Gastrocnemius medialis (tissue), 4 donors: ENCODE results near the gene RNF220. TPM values are rescaled to one million over a fixed set of nuclear protein-coding genes. Genes with fewer than 3 reads are reported as not detected.

ENCODE experiments used
- ATAC-seq, 2 donors: fragments of 150-250 bp; one replicate each; pipeline ENCODE4 v1.9.1; 2016
- DNase-seq, 2 donors: peaks; one replicate each; pipeline ENCODE4 v3.0.0-alpha.2; 2019
- H3K27ac ChIP-seq, 4 donors: fragments of 200-600 bp; sonication (generic); 1 replicate in 1 of 4; 2 replicates in 3 of 4; pipeline ENCODE4 v1.5.1; 2016 to 2018; ENCODE audit warnings: mild to moderate bottlenecking in 2 of 4, moderate library complexity in 1 of 4
- H3K27me3 ChIP-seq, 3 donors: fragments of 200-600 bp; sonication (generic) in 2 of 3; 1 replicate in 1 of 3; 2 replicates in 2 of 3; pipeline versions ENCODE4 v1.5.1 to v1.6.0; 2016 to 2019; ENCODE audit warnings: mild to moderate bottlenecking in 1 of 3, moderate library complexity in 1 of 3
- H3K36me3 ChIP-seq, 2 donors: fragments of 200-600 bp; sonication (generic) in 1 of 2; one replicate each; pipeline ENCODE4 v1.5.1; 2017 to 2018
- H3K4me1 ChIP-seq, 2 donors: fragments of 200-600 bp; sonication (generic) in 1 of 2; one replicate each; pipeline ENCODE4 v1.5.1; 2016 to 2017; ENCODE audit warnings: mild to moderate bottlenecking in 2 of 2
- H3K4me3 ChIP-seq, 4 donors: fragments of 200-600 bp; sonication (generic) in 3 of 4; 1 replicate in 1 of 4; 2 replicates in 3 of 4; pipeline ENCODE4 v1.5.1; 2016 to 2019; ENCODE audit warnings: mild to moderate bottlenecking in 2 of 4
- H3K9me3 ChIP-seq, 3 donors: fragments of 200-600 bp; sonication (generic) in 2 of 3; 1 replicate in 1 of 3; 2 replicates in 2 of 3; pipeline ENCODE4 v1.5.1; 2016 to 2019
- CTCF ChIP-seq, 5 experiments: fragments of 450-650 bp in 3 of 5; fragments of 200-600 bp in 2 of 5; sonication (generic) in 2 of 5; IDR thresholded peaks in 4 of 5; conservative IDR thresholded peaks in 1 of 5; 1 replicate in 4 of 5; 2 replicates in 1 of 5; pipeline ENCODE4 v1.5.1; 2016 to 2019; ENCODE audit warnings: antibody characterized with exemption in 5 of 5, mild to moderate bottlenecking in 3 of 5, moderate library complexity in 3 of 5
- POLR2A ChIP-seq, 2 donors: fragments of 450-650 bp; IDR thresholded peaks; one replicate each; pipeline ENCODE4 v1.6.1; 2017; ENCODE audit warnings: antibody characterized with exemption in 2 of 2, mild to moderate bottlenecking in 2 of 2, moderate library complexity in 2 of 2
- in situ Hi-C, 4 donors: fragments of 200-750 bp; cut with MboI; loops; one replicate each; pipeline versions ENCODE4 v1.15.0 to v1.8.0; 2017; ENCODE audit warnings: low sequenced_read_pairs in 4 of 4
- intact Hi-C: fragments of 100-400 bp; cut with DNase I; formaldehyde crosslinking; loops from one replicate; pipeline ENCODE4 v1.15.1; 2023; ENCODE audit warnings: low total_unique reads
- total RNA-seq, 4 donors: library from RNA; depleted of rRNA; stranded (reverse); fragments of >200 nt; gene quantifications; one replicate each; pipeline versions ENCODE4 v1.1.0 to v1.2.3, GENCODE V29; 2016

RNF220 gene
- total RNA-seq, 4 donors from 2014 or later, result 91.2 to 172 (median 128) TPM

- DNase-seq (no peak), ATAC-seq (no peak)
- H3K9me3 ChIP-seq, result no peaks in the 10 kb centered on the region
- in situ Hi-C loops (no loop called here), intact Hi-C loops (loop anchor here (10.0 kb wide), 1 partner anchor 67 kb away; no protein-coding TSS in a partner anchor)
- H3K36me3 ChIP-seq, result no peaks in the 10 kb centered on the region
- H3K4me3 ChIP-seq, result peak overlapping the region; percentile 20 to 45 (median 32)
- TF ChIP-seq POLR2A (IDR thresholded peaks at IDR 0.05), result no peak
- no peak for TF ChIP-seq CTCF (IDR thresholded peaks at IDR 0.05 in 4 of 5, conservative IDR thresholded peaks at IDR 0.05 in 1 of 5)
- H3K4me1 ChIP-seq, result peaks cover 9 to 11% of the 10 kb centered on the region in 2 donors
- peaks cover 74 to 82% (median 82%) of the 10 kb centered on the region in 3 donors for H3K27me3 ChIP-seq
- peak overlapping the region in 1 of 4 donors; percentile 4 for H3K27ac ChIP-seq
Observed at GRCh38 chr1:44418022-44418673, 13.1 kb downstream of the RNF220 start.

- DNase-seq (no peak), ATAC-seq (no peak)
- Histone ChIP-seq H3K4me3 (no peak overlapping the region), H3K36me3 (no peaks in the 10 kb centered on the region), H3K9me3 (no peaks in the 10 kb centered on the region), H3K27ac (no peak overlapping the region), H3K27me3 (peaks cover 59 to 65% (median 65%) of the 10 kb centered on the region in 3 donors), H3K4me1 (peaks cover 20 to 25% of the 10 kb centered on the region in 2 donors)
- TF ChIP-seq POLR2A (IDR thresholded peaks at IDR 0.05), result no peak
- no peak for TF ChIP-seq CTCF (IDR thresholded peaks at IDR 0.05 in 4 of 5, conservative IDR thresholded peaks at IDR 0.05 in 1 of 5)
- in situ Hi-C loops, result no loop called here
- intact Hi-C loops, result loop anchor here (10.0 kb wide), 1 partner anchor 65 kb away; no protein-coding TSS in a partner anchor
Observed at GRCh38 chr1:44419901-44420300, 14.8 kb downstream of the RNF220 start.

- H3K36me3 ChIP-seq, result no peaks in the 10 kb centered on the region
- in situ Hi-C loops, result no loop called here
- TF ChIP-seq POLR2A (IDR thresholded peaks at IDR 0.05) (no peak), CTCF (IDR thresholded peaks at IDR 0.05 in 4 of 5, conservative IDR thresholded peaks at IDR 0.05 in 1 of 5) (no peak)
- DNase-seq (no peak), ATAC-seq (no peak)
- no peak overlapping the region for H3K27ac ChIP-seq
- intact Hi-C loops, result no loop called here
- peaks cover 52 to 64% (median 60%) of the 10 kb centered on the region in 3 donors for H3K27me3 ChIP-seq
- H3K9me3 ChIP-seq, result no peaks in the 10 kb centered on the region
- H3K4me1 ChIP-seq, result peaks cover 20 to 25% of the 10 kb centered on the region in 2 donors
- no peak overlapping the region for H3K4me3 ChIP-seq
Observed at GRCh38 chr1:44420535-44420934, 15.5 kb downstream of the RNF220 start.

- Histone ChIP-seq H3K27me3 (peaks cover 43 to 55% (median 55%) of the 10 kb centered on the region in 3 donors), H3K36me3 (no peaks in the 10 kb centered on the region), H3K27ac (peak overlapping the region in 3 of 4 donors; percentile 21 to 69 (median 53)), H3K9me3 (no peaks in the 10 kb centered on the region), H3K4me3 (no peak overlapping the region), H3K4me1 (peaks cover 20 to 25% of the 10 kb centered on the region in 2 donors)
- TF ChIP-seq CTCF (IDR thresholded peaks at IDR 0.05 in 4 of 5, conservative IDR thresholded peaks at IDR 0.05 in 1 of 5), result no peak
- no peak for TF ChIP-seq POLR2A (IDR thresholded peaks at IDR 0.05)
- ATAC-seq (no peak), DNase-seq (no peak)
- intact Hi-C loops (no loop called here), in situ Hi-C loops (no loop called here)
Observed at GRCh38 chr1:44421446-44421884, 16.4 kb downstream of the RNF220 start.
